ENCODE data around the gene RAB1B. TPM values are rescaled to one million over a fixed set of nuclear protein-coding genes. Genes with fewer than 3 reads are reported as not detected.
"Not testable (repeated sequence)": the region's sequence is repeated elsewhere in the genome, so short reads cannot be mapped to it uniquely, and the experiment has no call there.

RAB1B gene
- total RNA-seq, 1 donor from 2014 or later = 180 TPM

DNA sequence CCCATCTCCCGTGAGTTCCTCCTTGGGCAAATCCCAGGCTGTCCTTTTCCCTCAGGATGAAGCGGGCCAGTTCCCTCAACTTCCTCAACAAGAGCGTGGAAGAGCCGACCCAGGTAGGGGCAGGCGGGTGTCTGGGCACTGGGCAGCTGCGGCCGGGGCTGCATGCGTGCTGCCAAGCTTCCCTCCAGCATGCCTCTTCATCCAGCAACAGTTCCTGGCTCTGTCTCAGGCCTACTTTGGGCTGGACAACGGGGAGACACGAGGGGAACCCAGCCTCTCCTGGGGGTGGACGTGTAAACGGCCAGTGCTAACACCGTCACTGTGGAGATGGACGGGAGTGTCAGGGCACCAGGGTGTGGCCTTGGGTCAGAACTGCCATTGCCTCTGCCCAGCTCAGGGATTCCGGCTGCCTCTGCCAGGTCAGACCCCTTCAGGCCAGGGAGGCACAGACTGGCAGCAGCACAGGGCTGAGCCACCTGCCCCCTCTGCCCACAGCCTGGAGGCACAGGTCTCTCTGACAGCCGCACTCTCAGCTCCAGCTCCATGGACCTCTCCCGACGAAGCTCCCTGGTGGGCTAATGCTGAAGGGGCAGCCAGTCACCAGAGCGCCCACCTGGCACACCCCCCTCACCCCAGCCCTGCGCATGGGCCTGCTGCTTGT, 1.9 kb upstream of the RAB1B start:
- DNase-seq (ENCODE audit: extremely low read depth, low read depth, low spot score) = no peak

DNA sequence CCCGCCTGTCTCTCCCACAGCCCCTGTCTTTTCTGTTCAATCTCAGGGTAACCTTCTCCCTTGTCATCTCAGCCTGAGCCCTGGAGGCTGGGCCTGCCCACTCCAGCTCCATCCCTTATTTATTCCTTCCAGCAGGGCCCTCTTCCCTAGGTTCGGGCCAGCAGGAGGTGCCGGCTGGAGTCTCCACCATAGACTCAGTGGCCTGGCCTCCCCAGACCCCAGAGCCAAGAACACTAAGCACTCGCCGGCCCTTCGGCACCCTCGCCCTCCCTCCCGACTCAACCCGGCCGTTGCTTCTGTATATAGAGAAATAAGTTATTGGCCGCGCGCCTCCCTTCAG, 1.4 kb upstream of the RAB1B start:
- no peak for DNase-seq (ENCODE audit: extremely low read depth, low read depth, low spot score)

DNA sequence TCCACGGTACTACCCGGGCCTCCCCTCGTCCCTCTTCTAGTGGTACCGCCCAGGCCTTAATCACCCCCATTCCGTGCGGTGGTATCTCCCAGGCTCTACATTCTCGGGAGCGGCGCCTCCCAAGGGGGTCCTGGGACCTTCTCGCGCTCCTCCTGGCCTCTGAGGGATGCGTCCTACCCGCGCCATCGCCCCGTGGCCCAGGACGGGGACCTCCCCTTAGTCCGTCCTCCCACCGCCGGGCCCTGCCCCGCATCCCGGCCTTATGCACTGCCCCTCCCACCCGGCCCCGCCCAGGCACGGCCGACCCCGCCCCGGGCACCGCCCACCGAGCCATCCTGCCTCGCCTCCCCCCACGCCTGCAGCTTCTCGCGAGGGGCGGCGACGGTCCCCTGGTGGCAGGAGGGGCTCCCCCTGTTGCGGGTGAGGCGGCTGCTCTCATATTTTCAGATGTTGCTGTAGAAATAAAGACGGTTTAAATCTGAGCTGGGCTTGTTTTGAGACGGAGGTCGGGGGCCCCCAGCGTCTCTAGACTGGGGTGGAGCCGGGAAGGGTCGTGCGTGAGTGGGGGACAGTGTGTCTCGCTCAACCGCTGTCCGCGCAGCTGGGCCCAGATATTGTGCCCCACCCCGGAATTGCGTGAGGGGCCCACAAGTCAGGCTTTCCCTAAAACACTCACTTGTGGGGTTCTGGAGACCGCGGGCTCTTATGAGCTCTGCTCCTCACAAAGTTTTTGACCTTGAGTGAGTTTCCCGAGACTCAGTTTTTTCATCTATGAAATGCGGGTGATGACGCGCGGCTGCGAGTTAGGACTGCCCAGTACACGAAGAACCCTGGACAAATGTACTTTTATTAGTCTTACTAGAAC, 828 bp upstream of the RAB1B start:
- no peak for DNase-seq (ENCODE audit: extremely low read depth, low read depth, low spot score)

DNA sequence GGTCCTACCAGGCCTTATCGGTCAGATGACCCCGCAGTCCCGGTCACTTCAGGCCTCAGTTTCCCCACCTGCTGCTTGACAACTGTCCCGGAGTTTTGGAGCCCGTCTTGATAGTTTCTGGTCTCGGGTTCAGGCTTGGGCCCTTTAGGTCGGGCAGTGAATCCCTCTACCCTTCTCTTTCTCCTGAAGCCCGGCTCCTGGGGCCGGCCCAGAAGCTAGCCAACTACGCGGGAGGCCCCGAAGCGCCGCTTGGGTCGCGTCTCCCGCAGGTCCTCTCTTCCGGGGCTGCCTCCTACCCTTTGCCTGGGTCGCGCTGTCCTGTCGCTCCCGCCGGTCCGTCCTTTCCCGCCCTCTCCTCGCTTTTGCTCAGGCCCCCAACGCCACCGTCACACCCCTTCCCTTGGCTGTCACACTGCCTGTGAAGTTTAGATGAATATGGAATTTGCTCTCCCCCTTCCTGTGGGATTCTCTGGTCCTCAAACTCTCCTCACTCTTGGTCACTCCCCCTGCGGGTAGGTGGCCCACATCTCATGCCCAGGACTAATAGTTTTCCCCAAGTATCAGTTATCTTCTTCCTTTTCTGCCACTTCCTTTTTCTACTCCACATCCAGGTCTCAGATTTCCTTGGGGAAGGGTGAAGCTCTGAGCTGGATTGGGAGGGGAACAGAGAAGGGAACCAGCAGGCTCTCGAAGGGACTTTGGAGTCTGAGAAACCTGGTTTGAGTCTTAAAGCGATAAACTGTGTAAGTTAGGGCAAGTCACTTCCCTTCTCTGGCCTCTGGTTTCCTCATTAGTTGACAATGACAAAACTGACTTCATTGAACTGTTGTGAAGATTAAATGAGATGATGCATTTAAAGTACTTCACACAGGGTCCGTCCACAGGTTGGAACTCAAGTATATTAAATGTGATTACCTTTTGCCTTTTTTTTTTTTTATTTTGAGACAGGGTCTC, 790 bp downstream of the RAB1B start:
- no peak for DNase-seq (ENCODE audit: extremely low read depth, low read depth, low spot score)

DNA sequence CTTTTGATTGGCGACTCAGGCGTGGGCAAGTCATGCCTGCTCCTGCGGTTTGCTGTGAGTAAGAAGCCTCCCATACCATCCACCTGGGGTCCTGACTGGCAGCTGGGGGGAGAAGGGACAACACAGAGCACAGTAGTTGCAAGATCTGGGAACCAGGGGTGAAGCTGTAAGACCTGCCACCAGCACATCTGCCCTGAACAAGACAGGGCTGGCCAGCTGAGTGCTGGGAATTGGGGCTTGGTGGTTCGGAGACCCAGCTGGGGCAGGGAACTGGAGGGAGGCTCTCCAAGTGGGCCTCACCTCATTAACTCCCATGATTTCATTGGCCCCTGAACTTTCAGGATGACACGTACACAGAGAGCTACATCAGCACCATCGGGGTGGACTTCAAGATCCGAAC, 3.4 kb downstream of the RAB1B start:
- DNase-seq (ENCODE audit: extremely low read depth, low read depth, low spot score) = no peak

DNA sequence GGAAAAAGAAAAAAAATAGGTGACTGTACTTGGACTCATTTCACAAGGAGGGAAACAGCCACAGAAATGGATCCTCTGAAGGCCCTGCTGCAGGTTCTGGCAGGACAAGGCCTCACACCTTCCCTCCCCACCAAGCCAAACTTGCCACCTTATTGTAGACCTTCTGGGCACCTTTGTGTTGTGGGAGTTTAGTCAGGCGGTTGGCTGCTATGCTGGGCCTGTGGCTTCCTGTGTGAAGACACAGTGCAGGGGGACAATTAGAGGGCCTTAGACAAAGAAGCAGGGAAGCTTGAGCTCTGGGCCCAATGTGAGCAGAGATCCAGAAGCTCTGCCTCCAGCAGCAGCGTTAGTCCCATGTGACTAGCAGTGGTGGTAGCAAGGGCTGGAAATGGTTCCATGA, 4.2 kb downstream of the RAB1B start:
- no peak for DNase-seq (ENCODE audit: extremely low read depth, low read depth, low spot score)

DNA sequence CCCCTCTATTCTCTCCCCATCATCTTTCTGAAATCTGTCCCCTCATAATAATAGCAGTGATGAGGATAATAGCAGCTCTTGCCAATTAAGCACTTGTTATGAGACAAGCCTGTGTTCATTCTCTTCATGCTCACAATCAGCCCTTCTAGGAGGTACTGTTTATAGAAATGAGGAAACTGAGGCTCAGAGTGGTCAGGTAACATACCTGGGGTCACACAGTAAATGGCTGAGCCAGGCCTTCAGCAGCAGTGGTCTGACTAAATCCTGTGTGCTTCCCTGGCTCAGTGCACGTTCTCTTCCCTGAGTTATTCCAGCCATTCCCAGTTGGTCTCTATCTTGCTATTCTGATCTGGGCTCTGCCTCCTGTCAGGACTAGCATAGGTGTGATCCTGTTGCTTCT, 5.8 kb downstream of the RAB1B start:
- no peak for DNase-seq (ENCODE audit: extremely low read depth, low read depth, low spot score)

DNA sequence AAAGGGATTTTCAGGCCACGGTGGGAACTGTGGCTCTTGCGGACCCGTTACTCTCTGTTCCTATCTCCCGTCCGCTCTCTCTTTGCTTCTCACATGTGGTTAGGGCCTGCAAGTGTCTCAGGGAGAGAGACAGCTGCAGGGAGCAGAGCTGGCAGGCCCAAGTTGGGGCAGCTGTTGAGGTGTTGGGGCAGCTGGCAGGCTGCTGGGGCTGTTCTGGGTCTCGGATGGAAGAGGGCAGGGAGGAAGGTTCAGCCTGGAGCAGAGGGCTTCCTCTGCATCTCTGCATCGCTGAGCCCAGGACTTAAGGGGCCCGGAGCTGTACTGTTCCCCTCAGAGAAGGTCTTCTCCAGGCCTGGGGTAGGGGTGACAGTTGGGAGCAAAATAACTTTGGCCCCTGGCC, 7.0 kb downstream of the RAB1B start:
- no peak for DNase-seq (ENCODE audit: extremely low read depth, low read depth, low spot score)

DNA sequence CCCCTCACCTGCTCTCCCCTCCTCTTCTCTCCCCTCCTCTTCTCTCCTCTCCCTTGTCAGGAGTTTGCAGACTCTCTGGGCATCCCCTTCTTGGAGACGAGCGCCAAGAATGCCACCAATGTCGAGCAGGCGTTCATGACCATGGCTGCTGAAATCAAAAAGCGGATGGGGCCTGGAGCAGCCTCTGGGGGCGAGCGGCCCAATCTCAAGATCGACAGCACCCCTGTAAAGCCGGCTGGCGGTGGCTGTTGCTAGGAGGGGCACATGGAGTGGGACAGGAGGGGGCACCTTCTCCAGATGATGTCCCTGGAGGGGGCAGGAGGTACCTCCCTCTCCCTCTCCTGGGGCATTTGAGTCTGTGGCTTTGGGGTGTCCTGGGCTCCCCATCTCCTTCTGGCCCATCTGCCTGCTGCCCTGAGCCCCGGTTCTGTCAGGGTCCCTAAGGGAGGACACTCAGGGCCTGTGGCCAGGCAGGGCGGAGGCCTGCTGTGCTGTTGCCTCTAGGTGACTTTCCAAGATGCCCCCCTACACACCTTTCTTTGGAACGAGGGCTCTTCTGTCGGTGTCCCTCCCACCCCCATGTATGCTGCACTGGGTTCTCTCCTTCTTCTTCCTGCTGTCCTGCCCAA, 7.7 kb downstream of the RAB1B start:
- DNase-seq (ENCODE audit: extremely low read depth, low read depth, low spot score) = no peak

DNA sequence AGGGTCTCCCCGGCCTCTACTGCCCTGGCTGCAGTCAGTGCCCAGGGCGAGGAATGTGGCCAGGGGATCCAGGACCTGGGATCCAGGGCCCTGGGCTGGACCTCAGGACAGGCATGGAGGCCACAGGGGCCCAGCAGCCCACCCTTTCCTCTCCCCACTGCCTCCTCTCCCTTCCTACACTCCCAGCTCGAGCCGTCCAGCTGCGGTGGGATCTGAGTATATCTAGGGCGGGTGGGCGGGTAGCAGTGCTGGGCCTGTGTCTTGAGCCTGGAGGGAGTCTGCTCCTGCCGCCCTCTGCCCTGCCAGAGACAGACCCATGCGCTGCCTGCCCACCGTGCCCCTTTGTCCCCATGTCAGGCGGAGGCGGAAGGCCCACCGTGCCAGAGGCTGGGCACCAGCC, 8.2 kb downstream of the RAB1B start:
- DNase-seq (ENCODE audit: extremely low read depth, low read depth, low spot score) = not testable (repeated sequence)

DNA sequence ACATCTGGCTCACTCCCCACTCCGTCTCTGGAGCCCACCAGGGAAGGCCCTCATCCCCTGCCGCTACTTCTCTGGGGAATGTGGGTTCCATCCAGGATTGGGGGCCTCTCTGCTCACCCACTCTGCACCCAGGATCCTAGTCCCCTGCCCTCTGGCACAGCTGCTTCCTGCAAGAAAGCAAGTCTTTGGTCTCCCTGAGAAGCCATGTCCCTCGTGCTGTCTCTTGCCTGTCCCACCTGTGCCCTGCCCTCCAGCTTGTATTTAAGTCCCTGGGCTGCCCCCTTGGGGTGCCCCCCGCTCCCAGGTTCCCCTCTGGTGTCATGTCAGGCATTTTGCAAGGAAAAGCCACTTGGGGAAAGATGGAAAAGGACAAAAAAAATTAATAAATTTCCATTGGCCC, 8.6 kb downstream of the RAB1B start:
- DNase-seq (ENCODE audit: extremely low read depth, low read depth, low spot score) = not testable (repeated sequence)

DNA sequence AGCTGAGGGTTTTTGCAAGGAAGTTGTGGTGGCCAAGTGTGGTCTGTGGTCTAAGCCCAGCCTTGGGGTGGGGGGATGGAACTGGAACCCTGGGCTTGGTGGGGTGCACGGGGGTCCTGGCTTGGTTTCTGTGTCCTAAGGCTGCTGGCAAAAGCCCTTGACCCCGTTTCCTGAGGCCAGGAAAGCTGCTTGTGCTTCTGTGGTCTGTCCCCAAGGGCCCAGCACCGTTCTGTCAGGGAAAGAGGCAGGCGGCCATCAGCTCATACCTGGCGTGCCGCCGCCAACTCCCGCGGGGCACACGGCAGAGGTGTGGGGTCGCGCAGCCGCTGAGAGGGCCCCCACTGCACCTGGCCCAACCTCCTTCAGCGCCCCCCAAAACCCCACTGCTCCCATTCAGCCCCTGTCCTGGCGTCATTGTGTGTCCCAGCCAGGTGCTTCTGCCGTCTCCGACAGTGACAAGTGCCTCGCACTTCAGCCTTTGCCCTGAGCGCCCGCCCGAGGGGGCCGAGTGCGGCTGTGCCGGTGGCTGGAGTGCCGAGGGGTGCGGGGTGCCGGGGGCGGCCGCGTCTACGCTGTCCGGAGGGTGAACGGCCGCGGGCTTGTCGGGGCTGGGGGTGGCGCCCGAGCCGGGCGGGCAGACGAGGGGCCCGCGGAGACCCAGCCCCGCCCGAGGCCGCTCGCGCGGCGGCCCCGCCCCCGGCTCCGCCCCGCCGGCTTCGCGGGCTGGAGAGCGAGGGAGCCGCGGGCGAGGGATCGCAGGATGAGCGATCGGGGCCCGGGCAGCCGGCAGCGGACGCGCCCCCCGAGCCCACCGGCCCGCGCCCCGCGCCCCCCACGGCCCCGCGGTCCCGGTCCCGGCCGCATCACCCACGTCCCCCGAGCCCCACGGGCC, 9.3 kb downstream of the RAB1B start, which contains the start of gene CNIH2:
Gene CNIH2, plus strand, starts transcription at position 705 of the 892 bp plus-strand sequence. CDS start 282 bp downstream, outside the sequence.
- no peak for DNase-seq (ENCODE audit: extremely low read depth, low read depth, low spot score)

DNA sequence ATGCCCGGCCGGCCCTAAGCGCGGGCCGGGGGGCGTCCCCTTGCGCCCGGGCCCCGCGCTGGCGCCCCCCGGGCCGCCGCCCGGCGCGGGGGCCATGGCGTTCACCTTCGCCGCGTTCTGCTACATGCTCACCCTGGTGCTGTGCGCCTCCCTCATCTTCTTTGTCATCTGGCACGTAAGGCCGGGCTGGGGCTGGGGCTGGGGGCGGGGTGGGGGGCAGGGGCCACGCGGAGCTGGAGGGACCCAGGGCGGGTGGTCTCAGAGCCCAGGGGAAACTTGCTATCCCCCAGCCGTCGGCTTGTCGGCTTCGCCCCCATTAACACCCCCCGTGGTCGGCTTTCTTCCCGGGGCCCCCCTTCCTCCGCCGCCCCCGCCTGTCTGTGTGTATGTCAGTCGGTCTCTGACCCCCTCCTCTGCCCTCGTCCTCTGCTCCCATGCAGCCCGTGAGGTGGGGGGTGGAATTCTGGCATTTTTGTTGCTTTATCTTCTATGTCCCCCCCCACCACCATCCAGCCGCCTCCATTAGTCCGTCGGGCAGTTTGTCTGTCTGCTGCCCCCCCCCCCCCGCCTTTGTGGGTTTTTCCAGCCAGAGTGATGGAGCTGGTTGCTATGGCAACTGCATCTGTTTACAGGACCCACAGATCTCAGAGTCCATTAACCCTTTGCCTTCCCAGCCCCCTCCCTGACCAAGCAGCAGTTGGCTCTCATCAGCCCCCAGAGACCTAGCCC, 10.1 kb downstream of the RAB1B start:
- DNase-seq (ENCODE audit: extremely low read depth, low read depth, low spot score) = no peak

DNA sequence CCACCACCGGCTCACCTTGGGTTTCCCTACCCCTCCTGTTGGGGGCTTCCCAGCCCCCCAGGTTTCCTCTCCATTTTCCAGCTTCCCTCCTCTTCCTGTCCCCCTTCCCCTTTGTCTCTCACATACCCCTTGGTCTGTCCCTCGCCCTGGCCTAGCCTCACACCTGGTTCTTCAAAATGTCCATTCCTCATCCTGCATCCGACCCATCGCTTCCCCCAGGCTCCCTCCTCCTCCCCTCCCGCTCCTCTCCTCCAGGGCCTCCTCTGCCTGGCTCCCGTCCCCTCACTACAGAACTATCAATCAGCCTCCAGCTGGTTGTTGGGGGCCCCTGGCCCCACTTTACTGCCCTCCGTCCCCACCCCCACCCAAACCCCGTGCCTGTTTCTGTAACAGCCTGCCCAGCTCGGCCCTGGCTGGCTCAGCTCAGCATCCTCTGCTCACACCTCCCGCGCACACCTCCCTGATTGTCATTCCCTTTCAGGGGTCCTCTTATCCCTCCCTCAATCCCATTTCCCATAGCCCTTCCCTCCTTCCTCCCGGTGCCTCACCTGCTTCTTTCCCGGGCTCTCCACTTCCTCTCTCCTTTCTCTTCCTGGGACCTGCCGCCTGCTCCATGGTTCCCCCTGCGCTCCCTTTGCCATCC, 10.8 kb downstream of the RAB1B start:
- no peak for DNase-seq (ENCODE audit: extremely low read depth, low read depth, low spot score)

DNA sequence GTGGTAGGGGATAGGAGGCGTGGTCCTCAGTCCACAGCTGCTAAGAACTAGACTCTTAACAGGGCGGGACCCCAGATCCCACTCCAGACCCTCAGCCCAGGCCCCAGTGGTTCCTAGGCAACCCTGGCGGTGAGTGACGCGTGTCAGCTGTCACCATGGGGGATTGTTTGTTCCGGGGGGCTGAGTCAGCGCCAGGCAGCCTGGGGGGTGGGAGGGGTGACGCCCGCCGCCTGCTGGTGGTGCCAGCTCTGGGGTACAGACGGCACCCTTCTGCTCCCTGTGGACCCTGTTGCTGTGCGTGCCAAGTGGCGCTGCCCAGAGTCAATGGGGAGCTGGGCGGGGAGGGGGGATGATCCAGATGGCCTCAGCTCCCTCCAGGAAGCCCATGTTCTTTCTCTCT, 12.0 kb downstream of the RAB1B start:
- no peak for DNase-seq (ENCODE audit: extremely low read depth, low read depth, low spot score)

DNA sequence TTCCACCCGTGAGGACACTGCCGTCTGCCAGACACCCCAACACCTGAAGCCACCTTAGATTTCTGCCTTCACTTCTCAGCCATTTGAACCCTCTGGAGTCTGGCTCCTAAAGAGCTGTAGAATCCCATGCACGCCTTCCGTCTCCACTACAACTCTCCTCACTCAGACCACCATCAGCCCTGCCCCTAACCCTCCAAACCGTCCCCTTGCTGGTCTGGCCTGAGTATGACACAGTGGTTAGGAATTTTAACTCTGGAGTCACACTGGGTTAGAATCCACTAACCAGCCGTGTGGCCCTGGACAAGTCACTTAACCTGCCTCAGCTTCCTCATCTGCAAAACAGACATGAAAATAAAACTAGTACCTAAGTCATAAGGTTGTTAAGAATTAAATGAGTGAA, 12.6 kb downstream of the RAB1B start:
- DNase-seq (ENCODE audit: extremely low read depth, low read depth, low spot score) = no peak

DNA sequence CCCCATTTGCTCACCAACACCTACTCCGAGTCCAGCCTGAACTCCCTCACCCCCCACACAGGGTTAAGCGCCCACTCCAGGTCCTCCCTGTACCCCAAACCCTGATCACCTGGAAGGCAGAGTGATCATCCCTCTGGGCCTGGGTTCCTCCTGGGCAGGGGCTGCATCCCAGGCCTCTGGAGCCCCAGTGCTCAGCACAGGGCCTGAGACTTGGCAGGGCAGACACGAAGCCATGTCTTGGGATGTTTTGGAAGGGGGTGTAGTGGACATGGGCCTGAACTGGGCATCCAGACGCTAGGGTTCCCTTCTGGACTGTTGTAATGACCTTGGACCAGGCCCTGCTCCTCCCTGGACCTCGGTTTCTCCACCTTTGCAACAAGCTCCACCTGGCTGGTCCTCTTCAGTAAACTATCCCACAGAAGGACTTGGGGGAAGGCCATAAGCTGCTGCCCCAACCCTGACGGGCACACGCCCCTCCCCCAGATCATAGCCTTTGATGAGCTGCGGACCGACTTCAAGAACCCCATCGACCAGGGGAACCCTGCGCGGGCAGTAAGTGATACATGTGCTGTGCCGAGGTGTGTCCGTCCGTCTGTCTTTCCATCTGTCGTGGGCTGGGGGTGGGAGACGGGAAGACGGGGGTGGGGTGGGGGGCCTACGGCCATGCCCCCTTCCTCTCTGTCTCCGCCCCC, 13.5 kb downstream of the RAB1B start:
- no peak for DNase-seq (ENCODE audit: extremely low read depth, low read depth, low spot score)
